Measurements from ENCODE around the gene ATP6V0A1.

- no peak for TF ChIP-seq CTCF (IDR thresholded peaks at IDR 0.05; ENCODE audit: low read depth, low read length)
- no peak for TF ChIP-seq POLR2A (IDR thresholded peaks at IDR 0.05; ENCODE audit: extremely low read depth, insufficient read length)
- TF ChIP-seq MAX (IDR thresholded peaks at IDR 0.05; ENCODE audit: low read depth, low read length): no peak
These were observed 1.7 kb downstream of the ATP6V0A1 start for GRCh38 chr17:42460371-42460770.

Measured in NB4 (cell line).